Activated B cell treated with CpG ODN at 0.5 μM for 24 hours (primary cell): Measurements from ENCODE around the gene OXNAD1. TPM values are rescaled to one million over a fixed set of nuclear protein-coding genes. Genes with fewer than 3 reads are reported as not detected.
A peak's percentile ranks its signal among the peaks of the same experiment; 100 is the strongest.

Experiments used
- ATAC-seq: fragments of 200-7000 bp; cut with Tn5 transposase; one replicate; pipeline ENCODE4 v1.10.0; 2021; ENCODE audit warnings: low read depth, mild to moderate bottlenecking, moderate library complexity
- CTCF ChIA-PET: fragments of 350-600 bp; sonication (Branson Sonifier 250); formaldehyde crosslinking; loops from one replicate; lab custom pipeline; 2021; ENCODE audit warnings: antibody characterized with exemption; lab: Charles Lee
- POLR2A ChIA-PET: fragments of 350-600 bp; sonication (Branson Sonifier 250); formaldehyde crosslinking; loops from one replicate; lab custom pipeline; 2021; ENCODE audit warnings: antibody characterized with exemption; lab: Charles Lee
- DNase-seq: peaks from one replicate; pipeline ENCODE4 v3.0.0; 2022
- H3K27ac Mint-ChIP-seq: one replicate; pipeline ENCODE4 v1.8.0; 2020; ENCODE audit warnings: mixed read lengths
- H3K27me3 Mint-ChIP-seq: one replicate; pipeline ENCODE4 v1.8.0; 2021; ENCODE audit warnings: mixed read lengths
- H3K36me3 Mint-ChIP-seq: one replicate; pipeline ENCODE4 v1.8.0; 2021; ENCODE audit warnings: low read depth, mixed read lengths
- H3K4me1 Mint-ChIP-seq: one replicate; pipeline ENCODE4 v1.8.0; 2021; ENCODE audit warnings: mixed read lengths
- H3K4me3 Mint-ChIP-seq: one replicate; pipeline ENCODE4 v1.8.0; 2020; ENCODE audit warnings: mild to moderate bottlenecking, mixed read lengths
- H3K9me3 Mint-ChIP-seq: one replicate; pipeline ENCODE4 v1.8.0; 2020; ENCODE audit warnings: mixed read lengths
- intact Hi-C: fragments of 100-400 bp; cut with micrococcal nuclease; formaldehyde crosslinking; loops from one replicate; pipeline ENCODE4 v1.15.1; 2024
- total RNA-seq: library from RNA; stranded (reverse); gene quantifications from 2 replicates; pipeline ENCODE4 v1.2.3, GENCODE V29; 2022
- TF ChIP-seq, protein P1 (sequence below): fragments of 200-600 bp; IDR thresholded peaks from one replicate; pipeline ENCODE4 v1.8.0; 2022; ENCODE audit warnings: antibody characterized with exemption, mild to moderate bottlenecking

The OXNAD1 gene
- total RNA-seq, 1 donor from 2014 or later, result 8.7 TPM

DNA sequence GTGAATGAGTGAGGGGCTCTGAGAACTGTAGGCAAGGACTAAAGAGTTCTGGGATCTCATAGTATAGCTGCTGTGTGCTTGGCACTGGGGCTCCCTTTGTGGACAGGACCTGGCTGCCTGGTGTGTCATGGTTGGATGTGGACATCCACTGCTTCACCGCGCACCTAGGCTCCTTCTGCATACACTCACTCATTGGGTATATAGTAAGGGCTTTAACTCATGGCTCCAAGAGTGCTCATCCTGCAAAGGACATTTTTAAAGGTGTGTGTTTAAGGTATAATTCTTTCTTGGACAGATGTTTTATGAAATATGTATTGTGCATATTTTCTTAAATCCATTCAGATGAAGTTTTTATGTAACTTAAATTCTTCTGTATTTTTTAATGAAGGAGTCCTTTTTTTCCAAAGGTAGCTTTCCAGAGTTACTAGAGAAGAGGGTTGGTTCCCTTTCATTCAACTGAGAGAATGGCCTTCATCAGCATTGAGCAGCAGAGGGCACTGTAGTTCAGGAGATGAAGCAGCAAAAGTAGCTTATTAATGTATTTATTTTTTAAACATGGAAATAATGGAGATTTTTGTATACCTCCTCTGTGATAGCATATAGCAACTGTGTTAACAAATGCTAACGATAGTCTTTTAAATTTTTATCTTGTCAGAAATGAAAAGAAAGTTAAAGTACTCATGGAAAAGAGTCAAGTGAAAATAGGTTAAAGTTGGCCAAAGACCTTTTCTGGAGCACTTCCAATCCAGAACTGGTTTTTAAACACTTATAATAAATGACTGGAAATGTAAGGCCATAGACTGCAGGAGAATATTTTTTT lies 25.2 kb downstream of the OXNAD1 start:
- Mint-ChIP-seq H3K27me3 (no peaks in the 10 kb centered on the region), H3K27ac (no peak overlapping the region), H3K9me3 (no peaks in the 10 kb centered on the region), H3K4me3 (no peak overlapping the region), H3K36me3 (peaks cover 40% of the 10 kb centered on the region), H3K4me1 (peaks cover 36% of the 10 kb centered on the region)
- peak; percentile 49 for ATAC-seq
- intact Hi-C loops, result loop anchor here (1.0 to 2.0 kb wide), 6 partner anchors 21 to 943 kb away; partner anchors contain the start of gene RFTN1
- TF ChIP-seq, protein P1, sequence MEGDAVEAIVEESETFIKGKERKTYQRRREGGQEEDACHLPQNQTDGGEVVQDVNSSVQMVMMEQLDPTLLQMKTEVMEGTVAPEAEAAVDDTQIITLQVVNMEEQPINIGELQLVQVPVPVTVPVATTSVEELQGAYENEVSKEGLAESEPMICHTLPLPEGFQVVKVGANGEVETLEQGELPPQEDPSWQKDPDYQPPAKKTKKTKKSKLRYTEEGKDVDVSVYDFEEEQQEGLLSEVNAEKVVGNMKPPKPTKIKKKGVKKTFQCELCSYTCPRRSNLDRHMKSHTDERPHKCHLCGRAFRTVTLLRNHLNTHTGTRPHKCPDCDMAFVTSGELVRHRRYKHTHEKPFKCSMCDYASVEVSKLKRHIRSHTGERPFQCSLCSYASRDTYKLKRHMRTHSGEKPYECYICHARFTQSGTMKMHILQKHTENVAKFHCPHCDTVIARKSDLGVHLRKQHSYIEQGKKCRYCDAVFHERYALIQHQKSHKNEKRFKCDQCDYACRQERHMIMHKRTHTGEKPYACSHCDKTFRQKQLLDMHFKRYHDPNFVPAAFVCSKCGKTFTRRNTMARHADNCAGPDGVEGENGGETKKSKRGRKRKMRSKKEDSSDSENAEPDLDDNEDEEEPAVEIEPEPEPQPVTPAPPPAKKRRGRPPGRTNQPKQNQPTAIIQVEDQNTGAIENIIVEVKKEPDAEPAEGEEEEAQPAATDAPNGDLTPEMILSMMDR, result peak; percentile 51
- no peak for DNase-seq
- CTCF ChIA-PET, result interaction anchor here (0.6 to 5.3 kb wide), 42 partner anchors 8 to 942 kb away, joined by 3 to 74 read pairs (median 4); partner anchors contain the start of genes DPH3, OXNAD1 and RFTN1
- POLR2A ChIA-PET, result interaction anchor here (0.6 to 2.0 kb wide), 7 partner anchors 111 to 260 kb away, joined by 3 to 11 read pairs (median 3); no protein-coding TSS in a partner anchor

DNA sequence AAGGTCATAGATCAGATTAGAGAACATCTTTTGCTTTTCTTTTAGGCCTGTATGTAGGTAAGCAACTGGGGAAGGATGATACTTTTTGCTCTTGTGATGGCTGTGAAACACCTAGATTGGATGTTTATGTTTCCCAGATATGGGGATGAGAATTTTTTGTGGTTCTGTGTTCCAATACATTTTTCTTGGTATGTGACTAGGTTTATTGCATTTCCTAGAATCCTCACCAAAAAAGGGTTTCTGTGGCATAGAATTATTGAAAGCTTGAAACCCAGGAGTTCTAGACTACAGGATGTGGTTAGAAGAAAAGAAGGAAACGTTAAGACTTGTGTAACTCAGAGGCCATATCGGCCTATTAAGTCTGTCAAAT lies 25.8 kb downstream of the OXNAD1 start:
- H3K36me3 Mint-ChIP-seq, result peaks cover 46% of the 10 kb centered on the region
- POLR2A ChIA-PET, result interaction anchor here (0.6 to 2.0 kb wide), 6 partner anchors 221 to 260 kb away, joined by 3 to 11 read pairs (median 3); no protein-coding TSS in a partner anchor
- peaks cover 42% of the 10 kb centered on the region for H3K4me1 Mint-ChIP-seq
- ATAC-seq, result no peak
- H3K27me3 Mint-ChIP-seq, result no peaks in the 10 kb centered on the region
- no peaks in the 10 kb centered on the region for H3K9me3 Mint-ChIP-seq
- intact Hi-C loops, result loop anchor here (1.0 to 2.0 kb wide), 6 partner anchors 22 to 942 kb away; partner anchors contain the start of gene RFTN1
- H3K4me3 Mint-ChIP-seq, result no peak overlapping the region
- TF ChIP-seq, protein P1, result no peak
- no peak for DNase-seq
- H3K27ac Mint-ChIP-seq, result no peak overlapping the region
- CTCF ChIA-PET, result interaction anchor here (0.6 to 5.3 kb wide), 41 partner anchors 8 to 941 kb away, joined by 3 to 74 read pairs (median 4); partner anchors contain the start of genes DPH3, OXNAD1 and RFTN1

DNA sequence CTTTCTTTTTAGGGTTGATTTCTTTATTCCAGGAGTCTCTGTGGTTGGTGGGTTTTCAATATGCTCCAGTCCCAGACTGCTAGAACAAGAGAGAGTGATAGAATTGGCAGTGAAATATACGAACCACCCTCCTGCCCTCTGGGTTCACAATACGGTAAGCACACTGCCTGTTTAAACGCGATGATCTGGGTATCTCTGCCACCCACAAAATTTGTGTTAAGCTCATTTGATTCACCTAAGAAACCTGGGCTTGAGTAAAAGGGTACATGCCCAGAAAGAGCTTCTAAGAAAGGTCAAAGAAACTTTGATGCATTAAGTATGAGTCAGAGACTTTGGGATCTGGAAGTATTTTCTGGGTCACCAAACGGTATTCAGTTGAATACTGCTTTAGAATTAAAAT lies 29.8 kb downstream of the OXNAD1 start:
- ChIA-PET CTCF (interaction anchor here (1.3 to 1.9 kb wide), 2 partner anchors 255 to 257 kb away, joined by 4 to 5 read pairs; no protein-coding TSS in a partner anchor), POLR2A (interaction anchor here (0.9 kb wide), 1 partner anchor 217 kb away, joined by 4 read pairs; no protein-coding TSS in a partner anchor)
- H3K36me3 Mint-ChIP-seq, result peaks cover 50% of the 10 kb centered on the region
- no peak overlapping the region for H3K27ac Mint-ChIP-seq
- DNase-seq (no peak), ATAC-seq (no peak)
- TF ChIP-seq, protein P1, result no peak
- intact Hi-C loops, result no loop called here
- H3K4me3 Mint-ChIP-seq, result no peak overlapping the region
- H3K27me3 Mint-ChIP-seq, result no peaks in the 10 kb centered on the region
- H3K9me3 Mint-ChIP-seq, result no peaks in the 10 kb centered on the region
- peaks cover 39% of the 10 kb centered on the region for H3K4me1 Mint-ChIP-seq

DNA sequence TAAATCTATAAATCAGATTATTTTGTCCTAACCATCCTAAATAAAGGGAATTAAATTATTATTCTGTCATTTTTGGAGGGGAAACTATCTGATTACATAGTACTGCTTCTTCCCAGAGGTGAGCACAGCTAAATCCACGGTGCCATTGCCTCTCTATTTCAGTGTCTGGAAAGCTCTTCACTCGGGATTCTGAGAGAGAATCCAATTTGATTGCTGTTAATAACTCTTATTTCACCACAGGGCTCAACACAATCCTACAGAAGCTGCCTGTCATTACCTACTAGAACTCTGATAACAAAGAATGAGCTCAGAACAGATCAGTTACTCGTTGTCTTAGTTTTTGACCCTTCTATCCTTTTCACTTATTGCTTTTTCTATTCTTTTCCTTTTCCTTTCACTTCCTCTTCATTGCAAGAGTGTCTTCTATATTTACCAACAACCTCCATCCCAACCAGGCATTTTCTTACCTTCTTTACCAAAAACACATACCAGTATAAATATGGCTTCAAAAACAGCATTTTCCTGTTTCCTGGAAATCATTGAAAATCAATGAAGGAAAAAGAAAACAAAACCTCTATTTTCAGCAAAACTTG lies 30.4 kb downstream of the OXNAD1 start:
- ATAC-seq (no peak), DNase-seq (no peak)
- POLR2A ChIA-PET, result interaction anchor here (0.9 to 1.2 kb wide), 2 partner anchors 9 to 216 kb away, joined by 3 to 4 read pairs; no protein-coding TSS in a partner anchor
- H3K36me3 Mint-ChIP-seq, result peaks cover 53% of the 10 kb centered on the region
- TF ChIP-seq, protein P1, result no peak
- intact Hi-C loops, result no loop called here
- CTCF ChIA-PET, result interaction anchor here (1.3 to 1.9 kb wide), 2 partner anchors 255 to 256 kb away, joined by 4 to 5 read pairs; no protein-coding TSS in a partner anchor
- no peak overlapping the region for H3K27ac Mint-ChIP-seq
- no peaks in the 10 kb centered on the region for H3K27me3 Mint-ChIP-seq
- peak overlapping the region; percentile 3 for H3K4me3 Mint-ChIP-seq
- H3K4me1 Mint-ChIP-seq, result peaks cover 42% of the 10 kb centered on the region
- no peaks in the 10 kb centered on the region for H3K9me3 Mint-ChIP-seq
